Esophagus muscularis mucosa (tissue), 3 donors: Measurements from ENCODE around the gene PIK3R2.

Experiments
- CTCF ChIP-seq, 3 experiments: fragments of 200-600 bp in 2 of 3; fragments of 450-650 bp in 1 of 3; sonication (generic) in 2 of 3; IDR thresholded peaks; one replicate each; pipeline ENCODE4 v1.5.1; 2017 to 2019; ENCODE audit warnings: antibody characterized with exemption in 3 of 3, mild to moderate bottlenecking in 2 of 3, moderate library complexity in 1 of 3
- POLR2A ChIP-seq: fragments of 450-650 bp; IDR thresholded peaks from one replicate; pipeline ENCODE4 v1.6.1; 2017; ENCODE audit warnings: antibody characterized with exemption, moderate library complexity, mild to moderate bottlenecking, low read depth
- POLR2AphosphoS5 ChIP-seq, 2 donors: sonication (generic); formaldehyde crosslinking; IDR thresholded peaks; one replicate each; pipeline ENCODE4 v1.6.1; 2017; ENCODE audit warnings: antibody characterized with exemption in 2 of 2

- TF ChIP-seq CTCF (IDR thresholded peaks at IDR 0.05), result no peak
- TF ChIP-seq POLR2A, result peak; percentile 31
- TF ChIP-seq POLR2AphosphoS5 (IDR thresholded peaks at IDR 0.05), result peak; percentile 51 to 61
Observed at GRCh38 chr19:18173572-18174288, 20.8 kb downstream of the PIK3R2 start, which contains the start of gene IFI30.
